Measurements from ENCODE around the gene WBP2. TPM values are rescaled to one million over a fixed set of nuclear protein-coding genes. Genes with fewer than 3 reads are reported as not detected.

WBP2 gene
- polyA plus RNA-seq, 5 donors = 53.7 to 77.3 (median 74.1) TPM

Other genes with a start within 250 kb of the WBP2 start
- gene SMIM5, start 221.9 kb downstream of the WBP2 start, polyA plus RNA-seq (ENCODE audit: insufficient read depth in 1 of 5, insufficient read length in 5 of 5, low replicate concordance in 1 of 5) = 1 to 10 TPM; 1.4 to 3.7 (median 2.3) TPM
- 10 to 100 TPM; 26.0 to 36.5 (median 33.4) TPM for gene RECQL5, start 188.2 kb downstream of the WBP2 start, polyA plus RNA-seq (ENCODE audit: insufficient read depth in 1 of 5, insufficient read length in 5 of 5, low replicate concordance in 1 of 5)
- gene SAP30BP, start 188.0 kb downstream of the WBP2 start, polyA plus RNA-seq (ENCODE audit: insufficient read depth in 1 of 5, insufficient read length in 5 of 5, low replicate concordance in 1 of 5) = 100 to 1,000 TPM; 101 to 112 (median 102) TPM
- 10 to 100 TPM in 1 of 5 donors, 1 to 10 TPM in 4; 6.5 to 10.9 (median 7.2) TPM for gene ITGB4, start 133.9 kb downstream of the WBP2 start, polyA plus RNA-seq (ENCODE audit: insufficient read depth in 1 of 5, insufficient read length in 5 of 5, low replicate concordance in 1 of 5)
- gene GALK1, start 90.1 kb downstream of the WBP2 start, polyA plus RNA-seq (ENCODE audit: insufficient read depth in 1 of 5, insufficient read length in 5 of 5, low replicate concordance in 1 of 5) = 10 to 100 TPM in 4 of 5 donors, 1 to 10 TPM in 1; 9.3 to 24.7 (median 13.9) TPM
- gene UNK, start 70.5 kb downstream of the WBP2 start, polyA plus RNA-seq (ENCODE audit: insufficient read depth in 1 of 5, insufficient read length in 5 of 5, low replicate concordance in 1 of 5) = 10 to 100 TPM; 39.6 to 52.3 (median 46.7) TPM
- gene UNC13D, start 10.9 kb downstream of the WBP2 start, polyA plus RNA-seq (ENCODE audit: insufficient read depth in 1 of 5, insufficient read length in 5 of 5, low replicate concordance in 1 of 5) = 10 to 100 TPM; 20.7 to 43.6 (median 37.8) TPM
- 10 to 100 TPM; 13.0 to 26.4 (median 15.9) TPM for gene TRIM47, start 23.2 kb upstream of the WBP2 start, polyA plus RNA-seq (ENCODE audit: insufficient read depth in 1 of 5, insufficient read length in 5 of 5, low replicate concordance in 1 of 5)
- 10 to 100 TPM; 12.8 to 26.7 (median 20.8) TPM for gene TRIM65, start 41.6 kb upstream of the WBP2 start, polyA plus RNA-seq (ENCODE audit: insufficient read depth in 1 of 5, insufficient read length in 5 of 5, low replicate concordance in 1 of 5)
- 10 to 100 TPM; 51.8 to 92.4 (median 73.1) TPM for gene MRPL38, start 49.5 kb upstream of the WBP2 start, polyA plus RNA-seq (ENCODE audit: insufficient read depth in 1 of 5, insufficient read length in 5 of 5, low replicate concordance in 1 of 5)
- 1 to 10 TPM; 6.6 to 9.6 (median 7.9) TPM for gene FBF1, start 85.7 kb upstream of the WBP2 start, polyA plus RNA-seq (ENCODE audit: insufficient read depth in 1 of 5, insufficient read length in 5 of 5, low replicate concordance in 1 of 5)
- 10 to 100 TPM; 22.9 to 36.6 (median 27.1) TPM for gene ACOX1, start 123.8 kb upstream of the WBP2 start, polyA plus RNA-seq (ENCODE audit: insufficient read depth in 1 of 5, insufficient read length in 5 of 5, low replicate concordance in 1 of 5)
- 10 to 100 TPM; 21.9 to 34.8 (median 27.5) TPM for gene TEN1, start 123.9 kb upstream of the WBP2 start, polyA plus RNA-seq (ENCODE audit: insufficient read depth in 1 of 5, insufficient read length in 5 of 5, low replicate concordance in 1 of 5)
- 10 to 100 TPM; 12.7 to 23.1 (median 18.4) TPM for gene CDK3, start 145.5 kb upstream of the WBP2 start, polyA plus RNA-seq (ENCODE audit: insufficient read depth in 1 of 5, insufficient read length in 5 of 5, low replicate concordance in 1 of 5)
- 10 to 100 TPM; 15.8 to 47.5 (median 43.8) TPM for gene EVPL, start 172.0 kb upstream of the WBP2 start, polyA plus RNA-seq (ENCODE audit: insufficient read depth in 1 of 5, insufficient read length in 5 of 5, low replicate concordance in 1 of 5)
- gene SRP68, start 217.2 kb upstream of the WBP2 start, polyA plus RNA-seq (ENCODE audit: insufficient read depth in 1 of 5, insufficient read length in 5 of 5, low replicate concordance in 1 of 5) = 100 to 1,000 TPM in 3 of 5 donors, 10 to 100 TPM in 2; 92.3 to 111 (median 101) TPM
- under 1 TPM in 2 of 5 donors, not detected in 3; 0.10 to 0.27 TPM for gene GALR2, start 219.4 kb upstream of the WBP2 start, polyA plus RNA-seq (ENCODE audit: insufficient read depth in 1 of 5, insufficient read length in 5 of 5, low replicate concordance in 1 of 5)
- 10 to 100 TPM in 3 of 5 donors, 1 to 10 TPM in 2; 4.1 to 22.2 (median 16.1) TPM for gene ZACN, start 223.8 kb upstream of the WBP2 start, polyA plus RNA-seq (ENCODE audit: insufficient read depth in 1 of 5, insufficient read length in 5 of 5, low replicate concordance in 1 of 5)
- 100 to 1,000 TPM; 152 to 171 (median 166) TPM for gene EXOC7, start 248.5 kb upstream of the WBP2 start, polyA plus RNA-seq (ENCODE audit: insufficient read depth in 1 of 5, insufficient read length in 5 of 5, low replicate concordance in 1 of 5)